Esophagus squamous epithelium (tissue), 5 donors: ENCODE data around the gene NGF. TPM values are rescaled to one million over a fixed set of nuclear protein-coding genes. Genes with fewer than 3 reads are reported as not detected.
A peak's percentile ranks its signal among the peaks of the same experiment; 100 is the strongest.

Experiments
- DNase-seq: peaks from one replicate; lab custom pipeline; 2025; lab: John Stamatoyannopoulos, UW
- H3K27ac ChIP-seq, 4 donors: fragments of 200-600 bp; sonication (generic); one replicate each; pipeline ENCODE4 v1.5.1; 2016 to 2019; ENCODE audit warnings: mild to moderate bottlenecking in 1 of 4
- H3K27me3 ChIP-seq, 4 donors: fragments of 200-600 bp; sonication (generic); 1 replicate in 3 of 4; 2 replicates in 1 of 4; pipeline versions ENCODE4 v1.5.1 to v1.6.0; 2017 to 2021; ENCODE audit warnings: antibody characterized with exemption in 1 of 4
- H3K36me3 ChIP-seq, 3 donors: fragments of 200-600 bp; sonication (generic); one replicate each; pipeline ENCODE4 v1.5.1; 2016 to 2019
- H3K4me1 ChIP-seq, 3 donors: fragments of 200-600 bp; sonication (generic); one replicate each; pipeline ENCODE4 v1.5.1; 2017 to 2019
- H3K4me3 ChIP-seq, 4 donors: fragments of 200-600 bp; sonication (generic); 1 replicate in 3 of 4; 2 replicates in 1 of 4; pipeline ENCODE4 v1.5.1; 2016 to 2019; ENCODE audit warnings: mild to moderate bottlenecking in 2 of 4, moderate library complexity in 1 of 4
- H3K9me3 ChIP-seq, 3 donors: fragments of 200-600 bp; sonication (generic); one replicate each; pipeline ENCODE4 v1.5.1; 2016 to 2019
- CTCF ChIP-seq, 6 experiments: fragments of 450-650 bp in 4 of 6; fragments of 200-600 bp in 2 of 6; sonication (generic) in 2 of 6; IDR thresholded peaks; one replicate each; pipeline ENCODE4 v1.5.1; 2016 to 2019; ENCODE audit warnings: antibody characterized with exemption in 6 of 6, mild to moderate bottlenecking in 4 of 6, moderate library complexity in 4 of 6
- POLR2A ChIP-seq, 4 donors: fragments of 450-650 bp; IDR thresholded peaks; one replicate each; pipeline ENCODE4 v1.6.1; 2017; ENCODE audit warnings: antibody characterized with exemption in 4 of 4, mild to moderate bottlenecking in 4 of 4, moderate library complexity in 3 of 4
- WGBS, 2 donors: methylation state at CpG; one replicate each; pipeline ENCODE4 v1.1.5; 2018; 5-methylcytosine and 5-hydroxymethylcytosine counted together
- intact Hi-C: fragments of 100-400 bp; cut with DNase I; formaldehyde crosslinking; loops from one replicate; pipeline ENCODE4 v1.15.0; 2022
- total RNA-seq, 4 donors: library from RNA; depleted of rRNA; stranded (reverse); fragments of >200 nt; gene quantifications; one replicate each; pipeline ENCODE4 v1.1.0, GENCODE V29; 2016
- donor health status: DM: yes; HTN: yes; CAD: no.

NGF gene
- total RNA-seq, 4 donors from 2014 or later, result 1.9 TPM; not detected in 3

GRCh38 chr1:115314765-115315164 lies 23.3 kb downstream of the NGF start:
- TF ChIP-seq POLR2A (IDR thresholded peaks at IDR 0.05), result no peak
- DNase-seq, result no peak
- intact Hi-C loops, result no loop called here
- Histone ChIP-seq H3K9me3 (no peaks in the 10 kb centered on the region), H3K27me3 (peaks cover 0 to 5% (median 0%) of the 10 kb centered on the region in 4 donors), H3K36me3 (no peaks in the 10 kb centered on the region), H3K4me1 (peaks cover 0 to 9% (median 0%) of the 10 kb centered on the region in 3 donors), H3K27ac (peak overlapping the region in 2 of 4 donors; percentile 12 to 19), H3K4me3 (no peak overlapping the region)
- WGBS, 2 donors, result 47 to 57% methylated on average over 3 of the region's 3 CpGs

GRCh38 chr1:115314092-115314491 lies 24.0 kb downstream of the NGF start:
- intact Hi-C loops, result no loop called here
- no peak for DNase-seq
- Histone ChIP-seq H3K9me3 (no peaks in the 10 kb centered on the region), H3K36me3 (no peaks in the 10 kb centered on the region), H3K27ac (peak overlapping the region in 2 of 4 donors; percentile 1 to 19), H3K4me3 (no peak overlapping the region), H3K27me3 (peaks cover 0 to 5% (median 0%) of the 10 kb centered on the region in 4 donors), H3K4me1 (peaks cover 0 to 11% (median 0%) of the 10 kb centered on the region in 3 donors)
- TF ChIP-seq POLR2A (IDR thresholded peaks at IDR 0.05), result no peak
- TF ChIP-seq CTCF (IDR thresholded peaks at IDR 0.05), result no peak
- WGBS, 2 donors, result 47% methylated on average over 4 of the region's 4 CpGs

GRCh38 chr1:115313182-115313581 lies 24.9 kb downstream of the NGF start:
- H3K9me3 ChIP-seq, result no peaks in the 10 kb centered on the region
- peaks cover 0 to 5% (median 0%) of the 10 kb centered on the region in 4 donors for H3K27me3 ChIP-seq
- peaks cover 0 to 13% (median 0%) of the 10 kb centered on the region in 3 donors for H3K4me1 ChIP-seq
- intact Hi-C loops, result no loop called here
- H3K4me3 ChIP-seq, result no peak overlapping the region
- DNase-seq, result no peak
- H3K27ac ChIP-seq, result peak overlapping the region in 1 of 4 donors; percentile 19
- TF ChIP-seq POLR2A (IDR thresholded peaks at IDR 0.05) (no peak), CTCF (IDR thresholded peaks at IDR 0.05) (no peak)
- WGBS, 2 donors, result 76 to 85% methylated on average over 1 of the region's 1 CpG
- no peaks in the 10 kb centered on the region for H3K36me3 ChIP-seq

- Histone ChIP-seq H3K4me3 (no peak overlapping the region), H3K9me3 (no peaks in the 10 kb centered on the region), H3K27ac (peak overlapping the region in 2 of 4 donors; percentile 19 to 42), H3K27me3 (peaks cover 0 to 5% (median 0%) of the 10 kb centered on the region in 4 donors), H3K4me1 (peaks cover 0 to 13% (median 0%) of the 10 kb centered on the region in 3 donors), H3K36me3 (no peaks in the 10 kb centered on the region)
- DNase-seq, result no peak
- intact Hi-C loops, result no loop called here
- TF ChIP-seq CTCF (IDR thresholded peaks at IDR 0.05) (no peak), POLR2A (IDR thresholded peaks at IDR 0.05) (no peak)
Measured at GRCh38 chr1:115312742-115313141, 25.3 kb downstream of the NGF start.

GRCh38 chr1:115311474-115311989 lies 26.5 kb downstream of the NGF start:
- DNase-seq, result no peak
- no peaks in the 10 kb centered on the region for H3K36me3 ChIP-seq
- peaks cover 0 to 13% (median 0%) of the 10 kb centered on the region in 3 donors for H3K4me1 ChIP-seq
- H3K9me3 ChIP-seq, result no peaks in the 10 kb centered on the region
- no peak overlapping the region for H3K27ac ChIP-seq
- no peak overlapping the region for H3K4me3 ChIP-seq
- intact Hi-C loops, result no loop called here
- TF ChIP-seq POLR2A (IDR thresholded peaks at IDR 0.05) (no peak), CTCF (IDR thresholded peaks at IDR 0.05) (no peak)
- peaks cover 0 to 7% (median 0%) of the 10 kb centered on the region in 4 donors for H3K27me3 ChIP-seq
- WGBS, 2 donors, result 71 to 100% methylated on average over 1 of the region's 1 CpG
